ENCODE results near the gene CEP89.
"Not testable (repeated sequence)": the region's sequence is repeated elsewhere in the genome, so short reads cannot be mapped to it uniquely, and the experiment has no call there.

The CEP89 gene

DNA sequence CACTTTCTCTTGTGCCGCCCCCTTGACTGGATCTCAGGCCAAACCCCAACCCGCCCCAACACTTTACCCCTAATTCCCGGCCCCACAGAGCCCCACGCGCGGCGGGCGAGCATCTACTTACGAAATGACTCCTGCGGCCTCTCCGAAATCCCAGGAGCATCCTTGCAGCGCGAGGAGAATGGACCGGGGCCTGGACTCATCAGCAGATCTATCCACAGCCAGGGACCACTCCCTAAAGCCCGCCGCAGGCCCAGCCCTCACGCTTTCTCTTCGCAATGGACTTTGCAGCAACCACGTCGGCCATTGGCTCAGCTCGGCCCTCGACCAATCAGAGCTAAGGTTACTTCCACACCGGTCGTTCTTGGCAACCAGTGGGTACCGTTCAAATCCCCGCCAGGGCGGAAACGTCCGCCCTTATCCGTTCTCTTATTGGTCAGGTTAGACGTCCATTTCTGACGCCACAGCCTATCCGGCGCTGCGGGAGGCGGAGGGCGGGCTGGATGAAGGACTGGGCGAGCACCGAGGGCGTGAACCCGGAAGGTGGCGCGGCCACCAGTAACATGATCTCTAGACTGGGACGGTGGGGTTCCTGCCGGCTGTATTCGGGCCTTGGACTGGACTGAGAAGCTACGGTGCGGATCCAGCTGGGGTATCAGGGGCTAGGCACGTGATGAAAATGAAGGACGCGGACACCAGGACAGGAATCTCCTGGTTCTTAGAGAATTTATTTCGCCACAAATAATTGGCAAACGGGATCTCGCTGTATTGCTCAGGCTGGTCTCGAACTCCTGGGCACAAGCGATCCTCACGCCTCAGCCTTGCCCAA, at the start of gene CEP89, which contains the start of gene FAAP24:
Gene CEP89, minus strand, starts transcription at position 244 of the 826 bp plus-strand sequence. Its CDS starts 84 bp downstream, at position 160.
Gene FAAP24, plus strand, starts transcription at position 528 of the 826 bp plus-strand sequence. CDS start 955 bp downstream, outside the sequence.
- Histone ChIP-seq H3K27ac (ENCODE audit: low read depth in 2 of 2, low read length in 2 of 2) (peak within 1 kb of the TSS; percentile 72 to 82), H3K27me3 (ENCODE audit: control insufficient read depth in 2 of 2, insufficient read depth in 2 of 2, low read length in 2 of 2) (no peaks in the 10 kb centered on the region), H3K9ac (ENCODE audit: low read depth in 1 of 2, low read length in 2 of 2) (peak within 1 kb of the TSS; percentile 89 to 90), H3K9me3 (ENCODE audit: control insufficient read depth in 2 of 2, low read length in 2 of 2) (no peaks in the 10 kb centered on the region), H3K4me3 (ENCODE audit: low read length in 2 of 2) (peak within 1 kb of the TSS; percentile 93), H3K4me1 (ENCODE audit: control insufficient read depth in 2 of 2, insufficient read depth in 2 of 2, low read length in 2 of 2) (peaks cover 10 to 12% of the 10 kb centered on the region in 2 donors), H3K36me3 (ENCODE audit: control insufficient read depth in 2 of 2, insufficient read depth in 2 of 2, low read length in 2 of 2) (peaks cover 0 to 2% of the 10 kb centered on the region in 2 donors)

DNA sequence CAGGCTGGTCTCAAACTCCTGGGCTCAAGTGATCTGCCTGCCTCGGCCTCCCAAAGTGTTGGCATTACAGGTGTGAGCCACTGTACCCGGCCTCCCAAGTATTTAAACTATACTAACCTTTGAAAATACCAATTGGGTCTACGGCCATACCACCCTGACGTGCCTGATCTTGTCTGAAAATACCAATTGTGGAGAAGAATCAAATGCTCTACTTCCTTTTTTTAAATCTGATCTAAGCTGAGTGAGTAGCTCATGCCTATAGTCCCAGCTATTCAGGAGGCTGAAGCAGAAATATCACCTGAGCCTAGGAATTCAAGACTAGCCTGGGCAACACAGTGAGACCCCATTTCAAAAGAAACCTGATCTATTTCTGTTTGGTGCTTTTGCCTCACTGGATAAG, 39.1 kb upstream of the CEP89 start:
- H3K9ac ChIP-seq (ENCODE audit: low read depth in 1 of 2, low read length in 2 of 2); H3K4me1 ChIP-seq (ENCODE audit: control insufficient read depth in 2 of 2, insufficient read depth in 2 of 2, low read length in 2 of 2); H3K27me3 ChIP-seq (ENCODE audit: control insufficient read depth in 2 of 2, insufficient read depth in 2 of 2, low read length in 2 of 2): not testable (repeated sequence)

DNA sequence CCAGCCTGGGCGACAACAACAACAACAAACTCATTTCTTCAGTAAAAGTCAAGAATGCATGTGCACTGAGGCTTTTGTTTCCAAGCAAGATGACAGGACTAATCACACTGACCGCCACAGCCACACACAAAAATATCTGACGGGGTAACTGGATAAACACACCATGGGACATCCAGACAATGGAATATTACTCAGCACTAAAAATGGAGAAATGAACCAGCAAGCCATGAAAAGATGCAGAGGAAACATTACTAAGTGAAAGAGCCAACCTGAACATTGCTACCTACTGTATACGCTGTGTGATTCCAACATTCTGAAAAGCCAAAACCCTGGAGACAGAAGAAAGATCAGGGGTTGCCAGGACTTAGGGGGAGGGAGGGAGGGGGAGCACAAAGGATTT, 37.0 kb upstream of the CEP89 start:
- H3K9ac ChIP-seq (ENCODE audit: low read depth in 1 of 2, low read length in 2 of 2) = no peak overlapping the region

More for the DNA sequence above, 39.1 kb upstream of the CEP89 start:
- H3K9me3 ChIP-seq (ENCODE audit: control insufficient read depth in 2 of 2, low read length in 2 of 2); H3K27ac ChIP-seq (ENCODE audit: low read depth in 2 of 2, low read length in 2 of 2); H3K4me3 ChIP-seq (ENCODE audit: low read length in 2 of 2): not testable (repeated sequence)
- peaks cover 18 to 19% of the 10 kb centered on the region in 2 donors for H3K36me3 ChIP-seq (ENCODE audit: control insufficient read depth in 2 of 2, insufficient read depth in 2 of 2, low read length in 2 of 2)

DNA sequence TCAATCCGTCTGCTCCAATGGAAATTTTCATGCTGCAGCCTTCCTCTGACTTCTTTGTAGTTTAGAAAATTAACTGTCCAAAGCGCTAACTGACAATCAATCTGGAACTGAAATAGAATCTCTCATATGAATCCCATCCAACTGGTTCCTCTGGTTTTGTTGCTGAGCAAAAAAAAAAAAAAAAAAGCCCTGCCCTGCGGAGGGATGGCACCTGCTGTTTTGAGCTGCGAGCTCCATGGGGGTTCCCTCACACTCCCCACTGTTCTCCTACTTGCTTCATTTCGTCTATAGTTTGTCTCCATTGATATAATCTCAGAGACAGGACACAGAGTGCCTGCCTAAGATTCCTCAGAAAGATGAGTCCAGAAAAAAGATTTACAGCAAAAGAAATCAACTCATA, 33.7 kb upstream of the CEP89 start:
- no peak overlapping the region for H3K4me3 ChIP-seq (ENCODE audit: low read length in 2 of 2)
- no peaks in the 10 kb centered on the region for H3K4me1 ChIP-seq (ENCODE audit: control insufficient read depth in 2 of 2, insufficient read depth in 2 of 2, low read length in 2 of 2)

More for the DNA sequence above, 37.0 kb upstream of the CEP89 start:
- no peaks in the 10 kb centered on the region for H3K4me1 ChIP-seq (ENCODE audit: control insufficient read depth in 2 of 2, insufficient read depth in 2 of 2, low read length in 2 of 2)
- peaks cover 18 to 19% of the 10 kb centered on the region in 2 donors for H3K36me3 ChIP-seq (ENCODE audit: control insufficient read depth in 2 of 2, insufficient read depth in 2 of 2, low read length in 2 of 2)
- no peak overlapping the region for H3K4me3 ChIP-seq (ENCODE audit: low read length in 2 of 2)
- no peaks in the 10 kb centered on the region for H3K9me3 ChIP-seq (ENCODE audit: control insufficient read depth in 2 of 2, low read length in 2 of 2)
- H3K27ac ChIP-seq (ENCODE audit: low read depth in 2 of 2, low read length in 2 of 2) = no peak overlapping the region
- no peaks in the 10 kb centered on the region for H3K27me3 ChIP-seq (ENCODE audit: control insufficient read depth in 2 of 2, insufficient read depth in 2 of 2, low read length in 2 of 2)

GRCh38 chr19:33003424-33004024, 31.8 kb upstream of the CEP89 start:
- not testable (repeated sequence) for H3K9ac ChIP-seq (ENCODE audit: low read depth in 1 of 2, low read length in 2 of 2); H3K4me1 ChIP-seq (ENCODE audit: control insufficient read depth in 2 of 2, insufficient read depth in 2 of 2, low read length in 2 of 2); H3K9me3 ChIP-seq (ENCODE audit: control insufficient read depth in 2 of 2, low read length in 2 of 2); H3K4me3 ChIP-seq (ENCODE audit: low read length in 2 of 2); H3K27ac ChIP-seq (ENCODE audit: low read depth in 2 of 2, low read length in 2 of 2); H3K27me3 ChIP-seq (ENCODE audit: control insufficient read depth in 2 of 2, insufficient read depth in 2 of 2, low read length in 2 of 2)
- peaks cover 14 to 25% of the 10 kb centered on the region in 2 donors for H3K36me3 ChIP-seq (ENCODE audit: control insufficient read depth in 2 of 2, insufficient read depth in 2 of 2, low read length in 2 of 2)

More for the DNA sequence above, 33.7 kb upstream of the CEP89 start:
- Histone ChIP-seq H3K36me3 (ENCODE audit: control insufficient read depth in 2 of 2, insufficient read depth in 2 of 2, low read length in 2 of 2) (peaks cover 12 to 20% of the 10 kb centered on the region in 2 donors), H3K9ac (ENCODE audit: low read depth in 1 of 2, low read length in 2 of 2) (no peak overlapping the region), H3K27ac (ENCODE audit: low read depth in 2 of 2, low read length in 2 of 2) (no peak overlapping the region), H3K9me3 (ENCODE audit: control insufficient read depth in 2 of 2, low read length in 2 of 2) (no peaks in the 10 kb centered on the region), H3K27me3 (ENCODE audit: control insufficient read depth in 2 of 2, insufficient read depth in 2 of 2, low read length in 2 of 2) (no peaks in the 10 kb centered on the region)

GRCh38 chr19:33002126-33002865, 30.5 kb upstream of the CEP89 start:
- not testable (repeated sequence) for H3K27ac ChIP-seq (ENCODE audit: low read depth in 2 of 2, low read length in 2 of 2); H3K27me3 ChIP-seq (ENCODE audit: control insufficient read depth in 2 of 2, insufficient read depth in 2 of 2, low read length in 2 of 2); H3K4me3 ChIP-seq (ENCODE audit: low read length in 2 of 2); H3K9ac ChIP-seq (ENCODE audit: low read depth in 1 of 2, low read length in 2 of 2); H3K9me3 ChIP-seq (ENCODE audit: control insufficient read depth in 2 of 2, low read length in 2 of 2); H3K4me1 ChIP-seq (ENCODE audit: control insufficient read depth in 2 of 2, insufficient read depth in 2 of 2, low read length in 2 of 2)
- H3K36me3 ChIP-seq (ENCODE audit: control insufficient read depth in 2 of 2, insufficient read depth in 2 of 2, low read length in 2 of 2) = peaks cover 21 to 28% of the 10 kb centered on the region in 2 donors

DNA sequence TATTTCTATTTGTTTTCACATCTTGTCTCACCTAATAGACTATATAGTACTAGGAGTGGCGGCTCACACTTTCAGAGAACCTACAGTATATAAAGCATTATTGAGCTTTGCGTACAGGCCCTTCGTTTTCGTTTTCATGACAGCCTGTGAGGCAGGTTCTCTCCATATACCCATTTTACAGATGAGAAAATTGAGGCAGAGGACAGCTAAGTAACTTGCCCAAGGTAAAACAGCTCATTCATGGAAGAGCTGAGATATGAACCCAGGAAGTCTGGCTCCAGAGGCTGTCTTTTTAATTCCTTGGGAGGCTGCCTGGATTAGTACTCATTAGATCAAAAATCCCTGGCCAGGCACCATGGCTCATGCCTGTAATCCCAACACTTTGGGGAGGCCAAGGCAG, 29.2 kb upstream of the CEP89 start:
- Histone ChIP-seq H3K9me3 (ENCODE audit: control insufficient read depth in 2 of 2, low read length in 2 of 2) (no peaks in the 10 kb centered on the region), H3K9ac (ENCODE audit: low read depth in 1 of 2, low read length in 2 of 2) (no peak overlapping the region), H3K36me3 (ENCODE audit: control insufficient read depth in 2 of 2, insufficient read depth in 2 of 2, low read length in 2 of 2) (peaks cover 14 to 23% of the 10 kb centered on the region in 2 donors), H3K27me3 (ENCODE audit: control insufficient read depth in 2 of 2, insufficient read depth in 2 of 2, low read length in 2 of 2) (no peaks in the 10 kb centered on the region), H3K4me1 (ENCODE audit: control insufficient read depth in 2 of 2, insufficient read depth in 2 of 2, low read length in 2 of 2) (no peaks in the 10 kb centered on the region), H3K27ac (ENCODE audit: low read depth in 2 of 2, low read length in 2 of 2) (no peak overlapping the region), H3K4me3 (ENCODE audit: low read length in 2 of 2) (no peak overlapping the region)

GRCh38 chr19:33000510-33000909, 28.8 kb upstream of the CEP89 start:
- no peak overlapping the region for H3K27ac ChIP-seq (ENCODE audit: low read depth in 2 of 2, low read length in 2 of 2)

DNA sequence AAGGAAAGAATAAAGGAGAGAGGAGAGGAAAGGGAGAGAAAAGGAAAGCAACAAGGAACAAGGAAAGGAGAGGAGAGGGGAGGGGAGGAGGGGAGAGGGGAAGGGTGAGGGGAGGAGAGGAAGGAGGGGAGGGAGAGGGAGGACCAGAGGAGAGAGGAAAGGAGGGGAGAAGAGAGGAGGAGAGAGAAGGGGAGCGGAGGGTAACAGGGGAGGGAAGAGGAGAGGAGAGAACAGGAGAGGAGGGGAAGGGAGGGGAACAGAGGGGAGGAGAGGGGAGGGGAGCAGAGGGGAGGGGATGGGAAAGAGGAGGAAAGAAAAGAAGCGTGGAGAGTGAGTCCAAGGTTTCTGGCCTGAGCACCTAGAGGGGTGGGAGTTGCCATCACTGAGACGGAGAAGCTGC, 27.0 kb upstream of the CEP89 start:
- H3K9ac ChIP-seq (ENCODE audit: low read depth in 1 of 2, low read length in 2 of 2) = no peak overlapping the region
- H3K27me3 ChIP-seq (ENCODE audit: control insufficient read depth in 2 of 2, insufficient read depth in 2 of 2, low read length in 2 of 2) = no peaks in the 10 kb centered on the region
- H3K36me3 ChIP-seq (ENCODE audit: control insufficient read depth in 2 of 2, insufficient read depth in 2 of 2, low read length in 2 of 2) = peaks cover 18 to 31% of the 10 kb centered on the region in 2 donors
- no peaks in the 10 kb centered on the region for H3K4me1 ChIP-seq (ENCODE audit: control insufficient read depth in 2 of 2, insufficient read depth in 2 of 2, low read length in 2 of 2)
- H3K9me3 ChIP-seq (ENCODE audit: control insufficient read depth in 2 of 2, low read length in 2 of 2) = no peaks in the 10 kb centered on the region
- no peak overlapping the region for H3K4me3 ChIP-seq (ENCODE audit: low read length in 2 of 2)
- H3K27ac ChIP-seq (ENCODE audit: low read depth in 2 of 2, low read length in 2 of 2) = no peak overlapping the region

More at GRCh38 chr19:33000510-33000909, 28.8 kb upstream of the CEP89 start:
- no peak overlapping the region for H3K9ac ChIP-seq (ENCODE audit: low read depth in 1 of 2, low read length in 2 of 2)
- no peaks in the 10 kb centered on the region for H3K4me1 ChIP-seq (ENCODE audit: control insufficient read depth in 2 of 2, insufficient read depth in 2 of 2, low read length in 2 of 2)
- H3K9me3 ChIP-seq (ENCODE audit: control insufficient read depth in 2 of 2, low read length in 2 of 2) = no peaks in the 10 kb centered on the region
- H3K4me3 ChIP-seq (ENCODE audit: low read length in 2 of 2) = no peak overlapping the region
- peaks cover 14 to 25% of the 10 kb centered on the region in 2 donors for H3K36me3 ChIP-seq (ENCODE audit: control insufficient read depth in 2 of 2, insufficient read depth in 2 of 2, low read length in 2 of 2)
- no peaks in the 10 kb centered on the region for H3K27me3 ChIP-seq (ENCODE audit: control insufficient read depth in 2 of 2, insufficient read depth in 2 of 2, low read length in 2 of 2)

All from mucosa of rectum (tissue), 2 donors.